SH-SY5Y (cell line): ENCODE measurements around the gene VASH2.

Experiments
- GATA2 ChIP-seq: IDR thresholded peaks from 2 replicates; pipeline ENCODE4 v1.6.1; 2011; ENCODE audit warnings: mild to moderate bottlenecking, low read depth, low read length
- GATA3 ChIP-seq: IDR thresholded peaks from 2 replicates; pipeline ENCODE4 v1.6.1; 2011; ENCODE audit warnings: low read depth, mild to moderate bottlenecking, low read length, moderate library complexity

DNA sequence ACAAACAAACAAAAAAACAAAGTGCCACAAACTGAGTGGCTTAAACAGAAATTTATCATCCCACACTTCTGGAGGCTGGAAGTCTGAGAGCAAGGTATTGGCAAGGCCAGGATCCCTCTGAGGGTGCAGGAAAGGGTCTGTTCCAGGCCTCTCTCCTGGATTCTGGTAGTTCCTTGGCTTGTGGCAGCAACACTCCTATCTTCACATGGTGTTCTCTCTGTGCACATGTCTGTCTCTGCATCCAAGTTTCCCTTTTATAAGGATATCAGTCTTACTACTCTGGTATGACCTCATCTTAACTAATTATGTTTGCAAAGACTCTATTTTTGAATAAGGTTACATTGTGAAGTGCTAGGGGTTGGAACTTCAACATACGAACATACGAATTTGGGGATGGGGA lies 5.3 kb upstream of the VASH2 start:
- TF ChIP-seq GATA2 (no peak), GATA3 (no peak)
